HUDEP-2 (cell line): ENCODE results near the gene ARHGAP11B.
"Not testable (repeated sequence)": the region's sequence is repeated elsewhere in the genome, so short reads cannot be mapped to it uniquely, and the experiment has no call there.

Source experiments
- DNase-seq, 76 experiments: peaks; one replicate each; lab custom pipeline; 2025; ENCODE audit not compliant: unreplicated experiment in 76 of 76; lab: John Stamatoyannopoulos, UW

The ARHGAP11B gene

DNA sequence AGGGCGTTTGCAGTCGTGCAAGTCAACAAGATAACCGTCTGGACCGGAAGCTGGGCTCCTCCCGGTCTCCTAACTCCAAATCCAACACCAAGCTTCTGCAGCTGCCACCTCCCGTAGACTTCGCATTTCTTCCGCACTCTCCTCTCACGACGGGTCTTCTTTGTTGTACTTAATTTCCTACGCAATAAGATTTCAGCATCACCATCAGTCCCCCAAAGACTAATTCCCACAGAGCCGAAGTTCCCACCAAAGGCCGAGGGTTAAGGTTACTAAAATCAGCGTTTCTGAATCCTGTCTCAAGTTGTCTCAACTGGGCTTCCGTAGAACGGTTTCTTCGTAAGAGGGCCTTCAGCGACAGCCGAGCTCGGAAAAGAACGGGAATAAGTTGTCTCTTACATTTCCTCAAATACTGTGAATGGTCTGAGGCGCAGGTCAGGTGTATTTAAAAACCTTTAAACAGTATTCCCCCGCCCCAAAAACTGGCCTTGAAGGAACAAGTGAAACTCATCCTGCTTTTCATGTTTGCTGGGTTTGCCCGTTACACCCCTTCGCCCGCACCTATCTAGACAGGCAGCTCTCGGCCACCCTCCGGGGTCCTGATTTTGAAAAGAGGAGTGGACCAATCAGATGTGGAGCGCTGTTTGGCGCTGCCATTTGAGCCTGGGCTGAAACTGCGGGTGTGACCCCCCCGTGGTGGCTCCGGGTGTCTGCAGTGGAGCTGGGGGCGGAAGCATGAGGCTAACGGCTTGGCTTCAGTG is at the start of gene ARHGAP11B:
Gene ARHGAP11B (plus strand): TSS at position 693 of the 758 bp plus-strand sequence.
- DNase-seq = not testable (repeated sequence)

DNA sequence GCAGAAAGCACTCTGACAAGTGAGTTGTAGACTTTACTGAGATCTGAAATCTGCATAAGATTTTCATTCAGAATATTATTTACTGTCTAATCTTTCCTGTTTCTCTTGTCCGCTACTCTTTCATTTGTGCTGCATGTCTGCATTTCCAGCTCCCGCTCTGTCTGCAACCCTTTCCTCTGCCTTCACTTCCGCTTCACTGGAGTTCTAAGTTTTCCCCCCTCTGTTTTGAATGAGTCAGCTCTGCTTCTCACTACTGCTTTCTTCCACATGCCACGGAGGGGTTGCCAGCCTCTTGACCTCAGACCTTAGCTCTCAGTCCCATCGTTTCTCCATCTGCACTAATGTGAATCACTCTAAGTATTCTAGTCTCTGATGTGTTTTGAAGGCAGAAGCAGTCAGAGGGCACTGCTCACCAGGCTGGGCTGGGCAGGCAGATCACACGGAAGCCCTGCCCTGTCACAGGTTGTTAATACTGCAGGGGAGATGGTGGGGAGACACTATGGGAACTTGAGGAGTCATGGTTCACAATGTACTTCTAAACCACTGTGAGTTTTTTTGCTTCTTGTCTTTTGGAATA is 46.4 kb upstream of the ARHGAP11B start:
- not testable (repeated sequence) for DNase-seq

DNA sequence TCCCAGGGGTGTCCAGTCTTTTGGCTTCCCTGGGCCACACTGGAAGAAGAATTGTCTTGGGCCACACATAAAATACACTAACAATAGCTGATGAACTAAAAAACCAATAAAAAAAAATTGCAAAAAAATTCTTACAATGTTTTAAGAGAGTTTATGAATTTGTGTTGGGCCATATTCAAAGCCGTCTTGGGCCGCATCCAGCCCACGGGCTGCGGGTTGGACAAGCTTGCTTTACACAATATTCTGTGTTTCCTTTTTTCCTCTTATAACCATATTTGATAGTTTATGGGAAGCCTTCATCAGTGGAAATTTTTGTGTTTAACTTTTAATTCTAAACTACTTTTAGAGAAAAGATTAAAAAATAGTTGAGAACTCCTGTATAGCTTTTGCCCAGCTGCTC is 45.2 kb upstream of the ARHGAP11B start:
- not testable (repeated sequence) for DNase-seq

DNA sequence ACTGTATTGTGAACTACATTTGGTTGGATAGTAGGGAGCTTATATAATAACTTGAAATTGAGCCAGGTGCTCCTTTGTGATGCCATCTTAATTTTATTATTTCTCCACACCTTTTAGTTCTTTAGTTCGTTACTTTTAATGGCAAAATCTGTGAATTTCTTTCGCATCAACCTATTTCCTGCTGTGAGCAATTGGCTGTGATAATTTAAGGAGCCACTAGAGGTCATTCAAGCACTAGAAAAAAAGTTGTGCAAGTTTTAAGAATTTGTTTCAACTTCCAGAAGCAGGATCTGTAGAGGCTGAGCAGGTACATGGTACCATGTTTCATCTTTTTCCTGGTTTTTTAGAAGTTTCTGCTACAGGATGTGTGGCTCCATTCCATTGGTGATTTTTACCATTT is 27.0 kb upstream of the ARHGAP11B start:
- not testable (repeated sequence) for DNase-seq

- not testable (repeated sequence) for DNase-seq
Measured at GRCh38 chr15:30603796-30604195, 22.1 kb upstream of the ARHGAP11B start, which contains the start of gene GOLGA8H. GOLGA8H (plus strand) TSS chr15:30604028; CDS start chr15:30604126, 98 bp downstream.

GRCh38 chr15:30612271-30612670 is 13.7 kb upstream of the ARHGAP11B start:
- DNase-seq = not testable (repeated sequence)

GRCh38 chr15:30621342-30621741 is 4.6 kb upstream of the ARHGAP11B start:
- not testable (repeated sequence) for DNase-seq

GRCh38 chr15:30626194-30626565 is 252 bp downstream of the ARHGAP11B start:
- DNase-seq = not testable (repeated sequence)

- not testable (repeated sequence) for DNase-seq
Measured at GRCh38 chr15:30626632-30627031, 704 bp downstream of the ARHGAP11B start.

DNA sequence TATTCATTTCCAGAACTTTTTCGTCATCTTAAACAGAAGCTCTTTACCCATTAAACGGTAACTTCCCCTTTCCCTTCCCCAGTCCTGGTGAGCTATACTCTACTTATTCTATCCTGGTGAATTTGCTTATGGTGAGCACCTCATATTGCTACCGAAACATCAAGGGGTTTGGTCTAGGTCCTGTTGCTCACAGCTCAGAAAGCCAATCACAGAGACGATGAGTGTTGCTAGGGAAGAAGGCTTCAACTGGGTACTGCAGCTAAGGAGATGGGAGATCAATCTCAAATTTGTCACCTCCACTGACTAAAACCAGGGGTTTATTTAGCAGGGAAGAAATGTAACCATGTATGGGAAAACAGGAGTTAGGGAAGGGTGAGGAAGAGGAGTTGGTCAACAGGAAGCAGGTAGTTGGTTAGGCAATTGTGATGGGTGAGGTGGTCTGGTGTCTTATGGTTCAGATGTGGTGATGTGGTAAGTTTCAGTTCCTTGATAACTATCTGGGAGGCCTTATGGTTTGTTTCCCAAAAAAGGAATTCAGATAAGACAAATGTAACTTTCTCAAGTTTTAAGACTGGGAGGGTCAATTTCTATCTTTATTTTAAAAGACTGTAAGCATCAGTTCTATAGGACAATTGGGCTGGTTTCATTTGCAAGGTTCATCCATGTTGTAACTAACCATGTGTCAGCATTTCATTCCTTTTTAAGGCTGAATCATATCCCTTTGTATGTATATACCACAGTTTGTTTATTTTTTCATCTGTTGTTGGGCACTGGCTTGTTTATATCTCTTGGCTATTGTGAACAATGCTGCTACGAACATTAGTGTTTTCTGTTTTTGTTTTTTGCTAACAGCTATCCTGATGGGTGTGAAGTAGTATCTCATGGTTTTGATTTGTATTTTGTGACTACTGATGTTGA is 24.3 kb downstream of the ARHGAP11B start:
- DNase-seq = no peak

DNA sequence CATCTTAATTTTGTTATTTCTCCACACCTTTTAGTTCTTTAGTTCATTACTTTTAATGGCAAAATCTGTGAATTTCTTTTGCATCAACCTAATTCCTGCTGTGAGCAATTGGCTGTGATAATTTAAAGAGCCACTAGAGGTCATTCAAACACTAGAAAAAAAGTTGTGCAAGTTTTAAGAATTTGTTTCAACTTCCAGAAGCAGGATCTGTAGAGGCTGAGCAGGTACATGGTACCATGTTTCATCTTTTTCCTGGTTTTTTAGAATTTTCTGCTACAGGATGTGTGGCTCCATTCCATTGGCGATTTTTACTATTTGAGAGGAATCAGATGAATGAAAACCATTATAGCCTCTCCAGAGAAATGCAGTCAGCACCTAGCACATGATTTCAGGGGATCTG is 35.2 kb downstream of the ARHGAP11B start:
- DNase-seq = peak in 4 of 76 experiments; percentile 1 to 16 (median 3)

- DNase-seq = not testable (repeated sequence)
Measured at GRCh38 chr15:30669621-30670020, 43.7 kb downstream of the ARHGAP11B start.

DNA sequence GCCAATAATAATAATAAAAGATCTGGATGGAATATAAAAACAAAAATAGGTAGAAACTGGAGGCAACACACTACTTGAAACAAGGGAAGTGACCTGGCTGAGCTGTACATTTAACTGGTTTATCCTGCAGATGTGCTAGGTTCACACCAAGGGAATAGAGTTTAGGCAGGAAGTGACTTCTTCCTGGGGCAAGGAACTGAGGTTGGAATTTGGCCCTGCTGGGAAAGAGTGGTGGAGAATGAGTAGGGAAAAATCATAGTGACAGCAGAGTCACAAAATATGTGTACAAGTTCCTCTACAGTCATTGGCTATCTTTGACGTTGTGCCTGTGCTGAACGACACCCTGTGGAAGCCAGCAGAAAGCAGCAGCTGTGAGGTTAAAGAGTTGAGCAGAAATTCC is 44.1 kb downstream of the ARHGAP11B start:
- no peak for DNase-seq

GRCh38 chr15:30671309-30671708 is 45.4 kb downstream of the ARHGAP11B start:
- DNase-seq = no peak

DNA sequence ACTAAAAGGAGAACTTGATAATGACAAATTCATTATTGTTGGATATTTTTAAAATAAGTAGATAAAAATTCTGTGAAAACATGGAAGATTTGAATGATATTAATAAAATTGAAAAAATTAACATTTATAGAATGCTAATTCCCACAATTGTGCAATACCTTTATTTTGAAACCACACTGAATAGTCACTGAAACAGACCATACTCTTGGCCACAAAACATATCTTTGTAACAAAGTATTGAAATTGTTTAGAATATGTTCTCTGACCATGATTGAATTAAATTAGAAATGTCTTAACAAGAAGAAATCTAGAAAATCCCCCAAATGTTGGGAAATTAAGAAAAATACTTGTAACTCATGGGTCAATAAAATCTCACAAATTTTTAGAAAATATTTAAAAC is 49.2 kb downstream of the ARHGAP11B start:
- DNase-seq = no peak

DNA sequence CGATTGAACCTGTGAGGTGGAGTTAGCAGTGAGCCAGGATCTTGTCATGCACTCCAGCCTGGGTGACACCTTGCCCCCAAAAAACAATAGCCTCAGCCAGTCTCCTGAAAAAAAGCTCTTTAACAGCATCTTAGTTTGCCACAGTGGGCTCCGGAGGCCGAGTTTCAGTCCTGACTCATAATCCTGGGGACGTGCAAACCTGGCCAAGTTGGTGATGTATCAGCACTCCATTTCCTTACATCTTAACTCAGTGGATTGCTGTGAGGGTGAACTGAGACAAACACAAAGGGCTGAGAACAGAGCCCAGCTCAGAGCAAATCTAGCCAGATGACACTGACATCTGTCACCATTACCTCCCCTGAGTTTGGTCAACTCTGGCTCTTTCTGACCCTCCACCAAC is 50.0 kb downstream of the ARHGAP11B start:
- not testable (repeated sequence) for DNase-seq

DNA sequence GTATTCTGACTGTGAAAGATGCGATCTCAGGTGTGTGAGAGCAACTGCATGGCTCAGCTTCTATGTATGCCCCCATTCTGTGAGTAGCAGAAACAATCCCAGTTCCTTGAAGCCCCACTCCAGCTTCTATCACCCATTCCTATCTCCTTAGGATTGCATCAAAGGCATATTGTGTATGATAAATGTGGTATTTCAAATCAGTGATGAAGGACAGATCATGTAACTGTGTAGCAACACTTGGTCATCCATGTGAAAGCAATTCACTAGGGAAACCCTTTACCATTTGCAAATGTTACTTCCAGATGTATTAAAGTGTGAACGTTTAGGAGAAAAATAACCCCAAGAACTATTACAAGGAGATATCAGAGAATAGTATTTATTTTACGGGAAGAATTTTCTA is 55.1 kb downstream of the ARHGAP11B start:
- not testable (repeated sequence) for DNase-seq

GRCh38 chr15:30685709-30686285 is 59.9 kb downstream of the ARHGAP11B start:
- not testable (repeated sequence) for DNase-seq

DNA sequence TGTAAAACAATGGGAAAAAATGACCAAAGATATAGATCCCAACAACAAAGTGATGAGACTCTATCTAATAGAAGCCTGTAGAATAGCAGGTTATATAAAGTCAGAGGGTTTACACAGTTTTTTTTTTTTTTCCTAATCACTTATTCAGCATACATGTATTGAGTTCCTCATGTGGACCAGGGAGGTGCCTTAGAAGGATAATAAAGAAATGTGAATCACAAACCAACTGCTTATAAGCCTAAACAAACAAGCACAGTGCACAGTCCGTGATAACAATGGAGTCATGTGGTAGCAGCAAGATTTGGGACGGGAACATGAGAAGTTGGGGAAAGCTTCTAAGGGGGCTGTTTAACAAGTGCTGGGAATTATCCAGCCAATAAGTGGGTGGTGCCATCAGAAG is 60.7 kb downstream of the ARHGAP11B start:
- DNase-seq = not testable (repeated sequence)
